Measurements from ENCODE around the gene GOLGA8A. TPM values are rescaled to one million over a fixed set of nuclear protein-coding genes. Genes with fewer than 3 reads are reported as not detected.
"Not testable (repeated sequence)": the region's sequence is repeated elsewhere in the genome, so short reads cannot be mapped to it uniquely, and the experiment has no call there.

The GOLGA8A gene
- total RNA-seq, 1 donor from 2014 or later = 46.7 TPM

DNA sequence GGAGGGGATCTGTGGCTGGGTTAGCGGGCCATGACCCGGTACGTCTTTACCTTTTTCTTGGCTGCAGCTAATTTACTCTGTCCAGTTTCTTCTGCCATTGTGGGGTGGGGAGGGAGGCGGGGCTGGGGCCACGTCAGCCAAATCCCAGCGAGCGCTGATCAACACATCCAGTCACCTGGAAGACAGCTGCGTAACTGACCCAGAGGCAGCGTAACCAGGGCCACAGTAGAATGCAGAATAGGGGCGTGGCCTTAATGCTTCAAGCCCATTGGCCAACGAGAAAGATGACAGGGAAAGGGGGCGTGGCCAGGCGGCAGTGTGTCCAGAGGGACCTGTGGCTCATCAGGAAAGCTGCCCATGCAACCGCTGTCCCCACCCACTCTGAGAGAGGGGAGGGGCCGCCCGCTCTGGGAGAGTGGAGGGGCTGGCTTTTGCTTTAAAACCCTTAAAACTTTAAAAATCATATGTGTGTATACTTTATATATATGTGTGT is 48.0 kb downstream of the GOLGA8A start:
- H3K27me3 ChIP-seq; H3K4me3 ChIP-seq; DNase-seq (ENCODE audit: extremely low spot score in 2 of 2); H3K27ac ChIP-seq; intact Hi-C loops (cut with DNase I); H3K4me1 ChIP-seq; H3K9me3 ChIP-seq; H3K36me3 ChIP-seq: not testable (repeated sequence)

Other genes with a start within 250 kb of the GOLGA8A start
- gene KATNBL1, start 227.7 kb downstream of the GOLGA8A start, total RNA-seq = 50.3 TPM
- 86.2 TPM for gene EMC4, start 212.8 kb downstream of the GOLGA8A start, total RNA-seq
- gene SLC12A6, start 100.0 kb downstream of the GOLGA8A start, total RNA-seq = 73.4 TPM
- 150 TPM for gene NOP10, start 94.7 kb downstream of the GOLGA8A start, total RNA-seq
- gene NUTM1, start 94.5 kb downstream of the GOLGA8A start, total RNA-seq = not detected
- gene LPCAT4, start 70.6 kb downstream of the GOLGA8A start, total RNA-seq = 47.4 TPM
- 68.0 TPM for gene GOLGA8B, start 145.8 kb upstream of the GOLGA8A start, total RNA-seq